Left lung (tissue), 10 donors: ENCODE results near the gene TRIM7. TPM values are rescaled to one million over a fixed set of nuclear protein-coding genes. Genes with fewer than 3 reads are reported as not detected.
"Not testable (repeated sequence)": the region's sequence is repeated elsewhere in the genome, so short reads cannot be mapped to it uniquely, and the experiment has no call there.

Experiments used
- ATAC-seq: fragments of 200-7000 bp; cut with Tn5 transposase; one replicate; pipeline ENCODE4 v1.9.1; 2020; ENCODE audit warnings: moderate library complexity
- DNase-seq, 4 donors: peaks; one replicate each; pipeline ENCODE4 v3.0.0-alpha.2; 2013 to 2020
- H3K27ac ChIP-seq, 2 donors: fragments of 200-600 bp; sonication (generic) in 1 of 2; one replicate each; pipeline versions ENCODE4 v1.5.0 to v1.8.0; 2020 to 2021
- H3K27me3 ChIP-seq, 2 donors: fragments of 200-600 bp; sonication (generic) in 1 of 2; one replicate each; pipeline versions ENCODE4 v1.5.0 to v1.8.0; 2020 to 2021
- H3K36me3 ChIP-seq, 2 donors: fragments of 200-600 bp; sonication (generic) in 1 of 2; one replicate each; pipeline versions ENCODE4 v1.5.0 to v1.8.0; 2020 to 2021
- H3K4me1 ChIP-seq, 2 donors: fragments of 200-600 bp; one replicate each; pipeline ENCODE4 v1.8.0; 2021
- H3K4me3 ChIP-seq, 2 donors: fragments of 200-600 bp; sonication (generic) in 1 of 2; one replicate each; pipeline versions ENCODE4 v1.5.0 to v1.8.0; 2020 to 2021; ENCODE audit warnings: mild to moderate bottlenecking in 1 of 2
- H3K9me3 ChIP-seq, 2 donors: fragments of 200-600 bp; sonication (generic) in 1 of 2; one replicate each; pipeline versions ENCODE4 v1.5.0 to v1.8.0; 2020 to 2021
- CTCF ChIP-seq, 2 donors: fragments of 200-600 bp; sonication (generic) in 1 of 2; IDR thresholded peaks; one replicate each; pipeline versions ENCODE4 v1.5.0 to v1.8.0; 2021; ENCODE audit warnings: antibody characterized with exemption in 2 of 2
- intact Hi-C, 2 donors: fragments of 100-400 bp; cut with DNase I; formaldehyde crosslinking; loops; one replicate each; pipeline versions ENCODE4 v1.11.2 to v1.14.2; 2022
- polyA plus RNA-seq, 6 donors: library from polyadenylated mRNA; unstranded; fragments of 120-200 nt; gene quantifications; one replicate each; pipeline ENCODE4 v1.2.1, GENCODE V29; 2013; ENCODE audit not compliant: insufficient read length in 6 of 6
- total RNA-seq, 2 donors: library from RNA; stranded (reverse); fragmentation: NEBNext Ultra II Directional; extraction: Animal tissue kit (Norgen Biotek cat#: 25700); gene quantifications; one replicate each; pipeline ENCODE4 v1.2.1, GENCODE V29; 2021
- donor health status: DM: no; HTN: yes; CAD: no.
- donor health status: DM: no; HTN: no; CAD: no.

The TRIM7 gene
- total and polyA plus RNA-seq, 8 donors: 0.30 to 5.7 (median 0.39) TPM

DNA sequence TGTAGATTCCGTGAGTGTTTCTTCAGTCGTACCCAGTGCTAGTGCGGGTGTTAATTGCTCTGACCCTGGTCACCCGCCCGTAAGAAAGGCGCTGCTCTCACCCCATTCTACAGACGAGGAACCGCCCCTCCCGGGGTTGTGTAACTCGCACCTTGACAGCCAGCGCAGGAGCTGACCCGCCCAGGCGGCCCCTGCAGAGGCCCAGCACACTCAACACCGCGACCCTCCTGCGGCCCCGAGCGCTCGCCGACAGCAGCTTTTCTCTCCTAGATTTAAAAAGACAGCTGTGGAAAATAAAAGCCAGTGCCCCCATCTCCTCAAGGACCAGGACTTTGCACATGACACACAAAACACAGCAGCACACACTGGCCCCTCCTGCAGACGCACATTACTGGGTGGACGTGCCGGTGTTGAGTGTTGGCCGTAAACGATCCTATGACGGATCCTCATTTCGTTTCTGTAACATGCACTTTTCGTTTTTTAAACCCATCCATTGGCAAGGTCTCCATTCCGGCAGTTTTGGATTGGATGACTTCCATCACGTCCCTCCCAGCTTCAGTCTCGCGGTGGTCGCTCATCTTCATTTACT, 34.7 kb downstream of the TRIM7 start:
- Histone ChIP-seq H3K9me3 (no peaks in the 10 kb centered on the region), H3K27ac (no peak overlapping the region), H3K4me3 (no peak overlapping the region), H3K27me3 (peaks cover 69 to 100% of the 10 kb centered on the region in 2 donors), H3K4me1 (peaks cover 0 to 17% of the 10 kb centered on the region in 2 donors), H3K36me3 (no peaks in the 10 kb centered on the region)
- DNase-seq (no peak), ATAC-seq (peak; percentile 55)
- TF ChIP-seq CTCF (IDR thresholded peaks at IDR 0.05): no peak
- intact Hi-C loops: no loop called here

- ATAC-seq (peak; percentile 16), DNase-seq (peak in 2 of 4 donors; percentile 43 to 80)
- H3K27ac ChIP-seq, H3K9me3 ChIP-seq, H3K4me3 ChIP-seq, intact Hi-C loops, H3K36me3 ChIP-seq: not testable (repeated sequence)
- Histone ChIP-seq H3K27me3 (peaks cover 70 to 100% of the 10 kb centered on the region in 2 donors), H3K4me1 (peaks cover 0 to 17% of the 10 kb centered on the region in 2 donors)
Measured at GRCh38 chr5:181169459-181170236, 35.3 kb downstream of the TRIM7 start.

GRCh38 chr5:181168595-181169118, 36.3 kb downstream of the TRIM7 start:
- Histone ChIP-seq H3K27me3 (peaks cover 67 to 100% of the 10 kb centered on the region in 2 donors), H3K36me3 (no peaks in the 10 kb centered on the region), H3K4me1 (peaks cover 0 to 16% of the 10 kb centered on the region in 2 donors), H3K27ac (no peak overlapping the region), H3K9me3 (no peaks in the 10 kb centered on the region), H3K4me3 (no peak overlapping the region)
- no peak for TF ChIP-seq CTCF (IDR thresholded peaks at IDR 0.05)
- DNase-seq: no peak
- no peak for ATAC-seq
- intact Hi-C loops: no loop called here

GRCh38 chr5:181167814-181168488, 37.0 kb downstream of the TRIM7 start:
- H3K4me3 ChIP-seq: no peak overlapping the region
- TF ChIP-seq CTCF (IDR thresholded peaks at IDR 0.05): peak in 1 of 2 donors; percentile 14
- H3K4me1 ChIP-seq: peaks cover 0 to 9% of the 10 kb centered on the region in 2 donors
- DNase-seq (no peak), ATAC-seq (no peak)
- H3K27me3 ChIP-seq: peaks cover 60 to 100% of the 10 kb centered on the region in 2 donors
- H3K9me3 ChIP-seq: no peaks in the 10 kb centered on the region
- intact Hi-C loops: no loop called here
- no peaks in the 10 kb centered on the region for H3K36me3 ChIP-seq
- no peak overlapping the region for H3K27ac ChIP-seq

DNA sequence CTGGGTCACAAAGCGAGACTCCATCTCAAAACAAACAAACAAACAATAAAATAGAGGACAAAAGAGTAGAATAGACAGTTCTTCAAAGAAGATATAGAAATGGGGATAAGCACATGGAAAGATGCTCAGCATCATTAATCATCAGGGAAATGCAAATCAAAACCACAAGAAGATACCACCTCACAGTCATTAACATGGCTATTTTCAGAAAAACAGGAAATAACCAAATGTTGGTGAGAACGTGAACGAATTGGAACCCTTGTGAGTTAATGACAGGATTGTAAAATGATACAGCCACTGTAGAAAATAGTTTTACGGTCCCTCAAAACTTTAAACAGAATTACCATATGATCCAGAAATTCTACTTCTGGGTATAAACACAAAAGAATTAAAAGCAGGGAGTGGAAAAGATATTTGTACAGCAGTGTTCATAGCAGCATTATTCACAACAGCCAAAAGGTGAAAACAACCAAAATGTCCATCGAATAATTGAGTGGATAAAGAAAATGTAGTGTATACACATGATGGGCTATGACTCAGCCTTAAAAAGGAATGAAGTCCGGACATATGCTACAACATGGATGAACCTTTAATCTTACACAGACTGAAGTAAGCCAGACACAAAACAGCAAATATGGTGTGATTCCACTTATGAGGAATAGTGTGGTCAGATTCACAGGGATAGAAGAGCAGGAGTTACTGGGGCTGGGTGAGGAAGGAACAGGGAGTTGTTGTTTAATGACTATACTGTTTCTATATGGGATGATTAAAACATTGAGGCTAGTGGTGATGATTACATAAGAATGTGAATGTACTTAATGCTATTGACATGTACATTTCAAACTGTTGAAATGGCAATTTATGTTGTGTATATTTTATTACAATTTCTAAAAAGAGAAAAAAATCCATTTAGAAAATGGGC, 37.9 kb downstream of the TRIM7 start:
- Histone ChIP-seq H3K27ac (no peak overlapping the region), H3K36me3 (no peaks in the 10 kb centered on the region), H3K4me1 (peaks cover 0 to 9% of the 10 kb centered on the region in 2 donors), H3K4me3 (no peak overlapping the region), H3K9me3 (no peaks in the 10 kb centered on the region), H3K27me3 (peaks cover 53 to 93% of the 10 kb centered on the region in 2 donors)
- no peak for DNase-seq
- no peak for ATAC-seq
- intact Hi-C loops: no loop called here
- TF ChIP-seq CTCF (IDR thresholded peaks at IDR 0.05): no peak
